Coronary artery (tissue), 2 donors: ENCODE measurements around the gene HES1.

Experiments used
- DNase-seq: peaks from one replicate; pipeline ENCODE4 v3.0.0-alpha.2; 2017; ENCODE audit warnings: low spot score
- H3K27ac ChIP-seq, 2 donors: fragments of 200-600 bp; sonication (generic); one replicate each; pipeline ENCODE4 v1.5.1; 2016 to 2019
- H3K4me3 ChIP-seq: fragments of 200-600 bp; sonication (generic); 2 replicates; pipeline ENCODE4 v1.5.1; 2016; ENCODE audit warnings: mild to moderate bottlenecking, moderate library complexity
- TF ChIP-seq, protein P1 (sequence below): fragments of 200-600 bp; sonication (generic); IDR thresholded peaks from one replicate; pipeline ENCODE4 v1.5.1; 2019; ENCODE audit warnings: antibody characterized with exemption

HES1 gene

DNA sequence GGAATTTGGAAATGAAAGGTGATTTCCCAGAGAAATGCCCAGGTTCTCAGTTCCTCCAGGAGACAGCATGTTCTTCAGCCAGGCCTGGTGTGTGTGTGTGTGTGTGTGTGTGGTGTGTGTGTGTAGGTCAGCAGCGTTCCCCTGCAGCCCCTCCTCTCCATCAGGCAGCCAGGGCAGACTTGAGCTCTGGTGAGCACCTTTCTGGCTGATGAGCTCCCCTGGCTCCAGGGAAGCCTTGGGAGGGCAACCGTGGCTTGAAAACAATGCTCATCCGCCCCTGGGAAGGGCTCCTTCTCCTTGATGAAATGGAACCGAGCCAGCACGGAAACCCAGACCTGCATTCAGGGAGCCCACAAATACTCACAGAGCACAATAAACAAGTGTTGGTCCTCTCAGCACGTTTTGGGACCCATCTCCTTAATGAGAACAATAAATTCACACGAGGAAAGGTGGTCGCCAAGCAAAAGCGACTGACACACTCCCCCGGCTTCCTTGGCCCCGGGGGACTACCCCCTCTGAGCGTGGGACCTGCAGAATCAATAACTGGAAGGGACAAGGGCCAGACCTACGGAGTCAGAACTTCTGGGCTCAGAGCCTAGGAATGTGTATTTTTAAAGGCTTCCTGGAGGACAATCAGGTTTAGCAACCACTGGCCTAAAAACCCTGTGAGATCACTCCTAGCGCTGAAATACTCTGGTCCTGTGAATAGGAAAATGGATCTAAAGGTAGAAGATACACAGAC lies 38.6 kb upstream of the HES1 start:
- DNase-seq: no peak
- no peak overlapping the region for H3K27ac ChIP-seq
- H3K4me3 ChIP-seq: no peak overlapping the region
- TF ChIP-seq, protein P1, sequence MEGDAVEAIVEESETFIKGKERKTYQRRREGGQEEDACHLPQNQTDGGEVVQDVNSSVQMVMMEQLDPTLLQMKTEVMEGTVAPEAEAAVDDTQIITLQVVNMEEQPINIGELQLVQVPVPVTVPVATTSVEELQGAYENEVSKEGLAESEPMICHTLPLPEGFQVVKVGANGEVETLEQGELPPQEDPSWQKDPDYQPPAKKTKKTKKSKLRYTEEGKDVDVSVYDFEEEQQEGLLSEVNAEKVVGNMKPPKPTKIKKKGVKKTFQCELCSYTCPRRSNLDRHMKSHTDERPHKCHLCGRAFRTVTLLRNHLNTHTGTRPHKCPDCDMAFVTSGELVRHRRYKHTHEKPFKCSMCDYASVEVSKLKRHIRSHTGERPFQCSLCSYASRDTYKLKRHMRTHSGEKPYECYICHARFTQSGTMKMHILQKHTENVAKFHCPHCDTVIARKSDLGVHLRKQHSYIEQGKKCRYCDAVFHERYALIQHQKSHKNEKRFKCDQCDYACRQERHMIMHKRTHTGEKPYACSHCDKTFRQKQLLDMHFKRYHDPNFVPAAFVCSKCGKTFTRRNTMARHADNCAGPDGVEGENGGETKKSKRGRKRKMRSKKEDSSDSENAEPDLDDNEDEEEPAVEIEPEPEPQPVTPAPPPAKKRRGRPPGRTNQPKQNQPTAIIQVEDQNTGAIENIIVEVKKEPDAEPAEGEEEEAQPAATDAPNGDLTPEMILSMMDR: no peak

DNA sequence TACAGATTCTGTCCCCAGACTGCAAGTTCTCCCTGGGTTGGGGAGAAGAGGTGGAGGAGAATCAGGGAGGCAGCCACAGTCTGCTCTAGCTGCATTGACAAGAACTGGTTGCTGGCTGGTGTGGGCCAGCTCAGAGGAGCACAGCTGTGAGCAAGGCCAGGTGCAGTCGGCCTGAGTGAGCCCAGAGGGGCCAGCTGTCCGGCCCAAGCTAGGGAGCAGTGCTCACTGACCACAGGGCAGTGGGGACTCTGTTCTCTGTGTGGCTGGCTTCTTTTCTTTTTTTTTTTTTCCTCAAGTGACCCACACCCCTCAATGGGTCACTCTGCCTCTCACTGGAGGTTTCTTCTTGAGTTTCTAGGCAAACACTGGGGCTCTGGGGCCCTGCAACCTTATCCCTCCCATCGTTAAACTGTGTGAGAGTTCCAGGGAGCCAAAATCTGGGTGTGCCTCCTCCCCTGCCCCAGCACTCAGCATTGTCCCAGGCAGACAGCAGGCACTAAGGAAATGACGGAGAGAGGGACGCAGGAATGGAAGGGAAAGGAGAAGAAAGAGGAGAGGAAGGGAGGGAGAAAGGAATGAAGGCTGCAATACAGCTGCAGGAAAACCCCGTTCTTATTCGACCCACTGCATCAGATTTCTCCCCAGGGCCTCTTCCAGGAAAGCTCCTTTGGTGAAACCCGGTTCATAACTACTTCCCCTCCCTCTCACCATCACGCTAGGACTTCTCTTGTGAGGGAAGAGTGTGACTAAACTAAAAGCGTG lies 37.7 kb upstream of the HES1 start:
- Histone ChIP-seq H3K4me3 (no peak overlapping the region), H3K27ac (no peak overlapping the region)
- no peak for DNase-seq
- TF ChIP-seq, protein P1: no peak

DNA sequence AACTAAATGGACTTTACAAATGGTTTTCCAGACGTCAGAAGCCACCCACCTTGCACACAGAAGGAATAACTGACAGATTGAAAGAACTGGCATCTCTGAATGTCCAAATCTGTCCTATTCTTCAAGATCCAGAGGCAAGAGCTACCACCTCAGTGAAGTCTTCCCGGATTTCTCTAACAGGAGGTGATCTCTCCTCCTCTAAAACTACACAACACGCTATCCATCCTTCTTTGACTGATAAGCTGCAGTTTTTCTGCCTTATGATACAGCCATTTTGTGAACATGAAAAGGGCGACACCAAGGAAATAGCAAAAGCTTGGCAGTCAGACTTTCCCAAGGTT lies 37.1 kb upstream of the HES1 start:
- Histone ChIP-seq H3K27ac (no peak overlapping the region), H3K4me3 (no peak overlapping the region)
- TF ChIP-seq, protein P1: no peak
- no peak for DNase-seq

DNA sequence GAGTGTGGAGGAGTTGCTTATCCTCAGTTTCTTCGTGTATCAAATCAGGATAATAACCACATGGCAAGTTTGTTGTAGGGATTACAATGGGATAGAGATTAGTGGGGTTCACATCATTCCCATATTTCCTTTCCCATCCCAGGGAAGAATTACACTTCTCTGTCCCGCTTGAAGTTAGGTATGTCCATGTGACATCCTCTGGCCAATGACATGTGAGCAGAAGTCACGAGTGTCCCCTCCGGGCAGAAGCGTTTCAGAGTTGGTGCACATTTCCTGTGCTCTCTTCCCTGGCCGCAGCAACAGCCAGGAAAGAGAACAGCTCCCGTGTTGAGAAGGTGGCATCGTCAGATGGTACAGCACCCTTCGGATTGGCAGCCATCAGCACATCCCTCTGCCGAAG lies 36.7 kb upstream of the HES1 start:
- H3K4me3 ChIP-seq: no peak overlapping the region
- DNase-seq: no peak

DNA sequence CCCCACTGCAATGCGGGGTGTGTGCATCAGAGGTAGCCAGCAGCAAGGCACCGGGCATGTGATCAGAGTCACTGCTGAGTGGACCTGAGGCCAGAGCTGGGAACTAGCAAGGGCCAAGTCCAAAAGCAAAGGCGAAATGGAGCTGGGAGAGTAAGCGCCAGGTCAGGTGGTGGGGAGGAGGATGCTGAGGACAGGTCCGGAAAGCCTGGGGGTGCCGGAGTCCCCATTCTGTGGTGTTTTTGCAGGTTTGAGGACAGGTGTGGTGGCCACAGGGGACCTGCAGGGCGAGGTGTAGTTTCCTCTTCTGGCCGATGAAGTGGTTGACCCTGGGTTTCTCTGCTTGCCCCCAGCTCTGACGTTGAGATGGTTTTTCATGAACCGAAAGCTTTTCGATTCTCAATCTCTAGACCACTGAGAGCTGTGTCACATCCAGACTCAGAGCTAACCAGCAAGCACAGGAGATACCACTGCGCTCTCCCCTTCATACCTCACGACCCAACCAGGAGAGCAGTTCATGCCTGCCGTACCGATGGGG lies 35.0 kb upstream of the HES1 start:
- DNase-seq: no peak
- TF ChIP-seq, protein P1: no peak
- no peak overlapping the region for H3K27ac ChIP-seq
- no peak overlapping the region for H3K4me3 ChIP-seq

More for the DNA sequence above, 36.7 kb upstream of the HES1 start:
- no peak overlapping the region for H3K27ac ChIP-seq
- TF ChIP-seq, protein P1: no peak

DNA sequence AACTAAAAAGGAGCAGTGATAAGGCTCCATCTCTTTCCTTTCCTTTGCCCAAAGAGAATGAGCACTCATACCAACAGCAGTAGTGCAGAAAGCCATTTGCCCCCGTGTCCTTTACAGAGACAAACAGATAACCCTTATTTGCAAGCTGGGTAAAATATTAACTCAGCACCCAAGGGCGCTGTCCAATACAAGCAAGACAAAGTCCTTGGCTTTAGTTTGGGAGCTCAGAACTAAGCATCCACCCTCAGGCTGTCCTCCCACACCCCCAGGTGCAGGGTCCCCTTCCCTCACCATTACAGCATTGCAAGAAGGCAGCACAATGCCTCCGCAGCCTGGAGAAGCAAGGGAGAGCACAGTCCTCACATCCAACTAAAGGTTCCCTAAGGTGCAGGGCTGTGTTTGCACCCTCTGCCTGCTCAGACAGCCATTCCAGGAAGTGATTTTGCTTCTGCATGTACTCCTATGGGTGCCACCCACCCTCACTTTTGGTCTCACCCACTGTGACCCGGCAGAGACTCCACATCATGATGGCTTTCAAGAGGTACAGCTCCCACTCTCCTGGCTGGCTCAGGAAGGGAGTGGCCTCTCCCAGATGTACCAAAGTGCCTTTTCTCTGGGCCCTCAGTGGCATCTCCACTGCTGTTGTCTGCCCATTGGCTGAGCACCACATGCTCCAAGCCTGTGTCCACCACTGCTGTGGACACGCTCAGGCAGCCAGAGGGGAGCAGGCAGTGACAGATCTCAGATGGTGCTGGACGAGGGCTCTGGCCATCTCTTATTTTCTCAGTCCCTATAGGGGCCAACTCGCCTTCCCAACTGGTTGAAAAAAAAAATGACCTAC lies 34.1 kb upstream of the HES1 start:
- Histone ChIP-seq H3K27ac (no peak overlapping the region), H3K4me3 (no peak overlapping the region)
- no peak for DNase-seq
- TF ChIP-seq, protein P1: no peak
